SK-N-SH (cell line): ENCODE measurements around the gene RMC1. TPM values are rescaled to one million over a fixed set of nuclear protein-coding genes. Genes with fewer than 3 reads are reported as not detected.
A peak's percentile ranks its signal among the peaks of the same experiment; 100 is the strongest.

Experiments used
- CTCF ChIA-PET: fragments of 300-600, 350-600 bp; formaldehyde crosslinking; extraction: SDS; loops from one replicate; lab custom pipeline; 2021; lab: Yijun Ruan, JAX
- POLR2A ChIA-PET: fragments of 350-600 bp; sonication (Branson Sonifier 250); formaldehyde crosslinking; extraction: SDS; loops from one replicate; lab custom pipeline; 2020; ENCODE audit warnings: antibody characterized with exemption, inconsistent platforms; lab: Yijun Ruan, JAX
- DNase-seq: peaks from one replicate; pipeline ENCODE4 v3.0.0; 2012
- H2AFZ ChIP-seq: fragments of 200-600 bp; sonication (generic); 2 replicates; pipeline ENCODE4 v1.8.1; 2016; ENCODE audit warnings: antibody characterized with exemption, mild to moderate bottlenecking, low read depth
- H3F3A ChIP-seq: fragments of 200-600 bp; sonication (generic); replicated peaks from 2 replicates; pipeline ENCODE3; 2016; ENCODE audit warnings: antibody characterized with exemption, mild to moderate bottlenecking; ENCODE audit not compliant: insufficient read depth
- H3K27ac ChIP-seq, 2 experiments: fragments of 200-500 bp in 1 of 2; fragments of 200-600 bp in 1 of 2; sonication (Bioruptor generic) in 1 of 2; sonication (generic), shearing (Covaris generic) in 1 of 2; 2 replicates each; pipeline versions ENCODE4 v1.5.1 to v1.6.1; 2014 to 2016; ENCODE audit warnings: low read depth in 2 of 2, inconsistent platforms in 1 of 2, low read length in 1 of 2, mild to moderate bottlenecking in 1 of 2, mixed read lengths in 1 of 2
- H3K27me3 ChIP-seq: fragments of 200-600 bp; sonication (generic), shearing (Covaris generic); 2 replicates; pipeline ENCODE4 v1.6.1; 2016; ENCODE audit warnings: mixed run types; ENCODE audit not compliant: insufficient read depth
- H3K36me3 ChIP-seq, 2 experiments: fragments of 200-500 bp in 1 of 2; fragments of 200-600 bp in 1 of 2; sonication (Bioruptor generic) in 1 of 2; sonication (generic) in 1 of 2; replicated peaks in 1 of 2; 2 replicates each; pipeline versions ENCODE3 to v1.5.1; 2014 to 2016; ENCODE audit warnings: low read length in 1 of 2, mild to moderate bottlenecking in 1 of 2; ENCODE audit not compliant: insufficient read depth in 2 of 2, control insufficient read depth in 1 of 2
- H3K4me1 ChIP-seq, 2 experiments: fragments of 200-500 bp in 1 of 2; fragments of 200-600 bp in 1 of 2; sonication (Bioruptor generic) in 1 of 2; sonication (generic), shearing (Covaris generic) in 1 of 2; 2 replicates each; pipeline versions ENCODE4 v1.5.1 to v1.6.1; 2014 to 2016; ENCODE audit warnings: low read depth in 1 of 2, low read length in 1 of 2, mixed run types in 1 of 2; ENCODE audit not compliant: insufficient read depth in 2 of 2, control insufficient read depth in 1 of 2
- H3K4me2 ChIP-seq: fragments of 200-600 bp; sonication (generic), shearing (Covaris generic); 2 replicates; pipeline ENCODE4 v1.6.1; 2017; ENCODE audit warnings: mixed run types
- H3K4me3 ChIP-seq, 2 experiments: fragments of 200-500 bp in 1 of 2; fragments of 200-600 bp in 1 of 2; sonication (Bioruptor generic) in 1 of 2; sonication (generic), shearing (Covaris generic) in 1 of 2; 2 replicates each; pipeline versions ENCODE4 v1.5.1 to v1.8.1; 2014 to 2016; ENCODE audit warnings: low read depth in 2 of 2, inconsistent platforms in 1 of 2, low read length in 1 of 2, mild to moderate bottlenecking in 1 of 2, mixed read lengths in 1 of 2, moderate library complexity in 1 of 2
- H3K79me2 ChIP-seq: fragments of 200-600 bp; sonication (generic); 2 replicates; pipeline ENCODE4 v1.8.1; 2017; ENCODE audit warnings: mild to moderate bottlenecking; ENCODE audit not compliant: insufficient read depth
- H3K9ac ChIP-seq: fragments of 200-600 bp; sonication (generic); 2 replicates; pipeline ENCODE4 v1.6.1; 2017; ENCODE audit warnings: mixed run types
- H3K9me2 ChIP-seq: fragments of 200-600 bp; sonication (generic); 2 replicates; pipeline ENCODE4 v1.6.1; 2017; ENCODE audit warnings: mixed run types
- H3K9me3 ChIP-seq: fragments of 200-600 bp; sonication (generic); 2 replicates; pipeline ENCODE4 v1.6.1; 2017; ENCODE audit warnings: mixed run types, mild to moderate bottlenecking, moderate library complexity
- H4K20me1 ChIP-seq: fragments of 200-600 bp; sonication (generic); 2 replicates; pipeline ENCODE4 v1.6.1; 2017; ENCODE audit warnings: mild to moderate bottlenecking, mixed run types; ENCODE audit not compliant: insufficient read depth
- EP300 ChIP-seq, 2 experiments: IDR thresholded peaks; 2 replicates each; pipeline versions ENCODE4 v1.4.0 to v1.6.1; 2012; ENCODE audit warnings: borderline replicate concordance in 1 of 2, low read depth in 1 of 2, low read length in 1 of 2
- EZH2phosphoT487 ChIP-seq: fragments of 200-600 bp; sonication (generic); IDR thresholded peaks from 2 replicates; pipeline ENCODE4 v1.6.1; 2017; ENCODE audit warnings: low read depth, mixed run types, mild to moderate bottlenecking, antibody characterized with exemption, moderate library complexity, borderline replicate concordance
- FOXJ3 ChIP-seq: sonication (generic); formaldehyde crosslinking; IDR thresholded peaks from 2 replicates; pipeline ENCODE4 v1.5.1; 2020; ENCODE audit warnings: mild to moderate bottlenecking, missing genetic modification reagents
- GATA2 ChIP-seq: sonication (generic); formaldehyde crosslinking; IDR thresholded peaks from 2 replicates; pipeline ENCODE4 v1.5.0; 2020; ENCODE audit warnings: mild to moderate bottlenecking, missing genetic modification reagents
- JUND ChIP-seq: IDR thresholded peaks from 2 replicates; pipeline ENCODE4 v1.4.0; 2012
- MEF2A ChIP-seq: IDR thresholded peaks from 2 replicates; pipeline ENCODE4 v1.4.0; 2012; ENCODE audit warnings: low read depth, borderline replicate concordance
- MXI1 ChIP-seq: IDR thresholded peaks from 2 replicates; pipeline ENCODE4 v1.6.1; 2012; ENCODE audit warnings: mild to moderate bottlenecking, low read depth, low read length, improper control_type of control experiment
- NRF1 ChIP-seq: IDR thresholded peaks from 2 replicates; pipeline ENCODE4 v1.6.1; 2012; ENCODE audit warnings: low read depth, mild to moderate bottlenecking, low read length
- POLR2AphosphoS5 ChIP-seq: IDR thresholded peaks from 2 replicates; pipeline ENCODE4 v1.6.1; 2012; ENCODE audit warnings: low read depth, low read length
- RAD21 ChIP-seq: IDR thresholded peaks from 2 replicates; pipeline ENCODE4 v1.6.1; 2012; ENCODE audit warnings: mild to moderate bottlenecking, low read length
- RFX5 ChIP-seq: IDR thresholded peaks from 2 replicates; pipeline ENCODE4 v1.6.1; 2012; ENCODE audit warnings: mild to moderate bottlenecking, improper control_type of control experiment, low read length
- RXRA ChIP-seq: IDR thresholded peaks from 2 replicates; pipeline ENCODE4 v1.4.0; 2012; ENCODE audit warnings: low read depth, mild to moderate bottlenecking, borderline replicate concordance
- WGBS: methylation state at CpG from one replicate; pipeline ENCODE4 v1.1.6; 2017; ENCODE audit warnings: low lambda C conversion rate; 5-methylcytosine and 5-hydroxymethylcytosine counted together
- polyA plus RNA-seq, 3 experiments: library from polyadenylated mRNA; depleted of rRNA; stranded (reverse); fragments of >200 nt; gene quantifications; 2 replicates each; pipeline ENCODE4 v1.2.3, GENCODE V29; 2012
- TF ChIP-seq, protein P1 (sequence below): fragments of 200-600 bp; sonication (generic); IDR thresholded peaks from 2 replicates; pipeline ENCODE4 v1.6.1; 2017; ENCODE audit warnings: antibody characterized with exemption, mild to moderate bottlenecking, moderate library complexity
- TF ChIP-seq, protein P2 (sequence below): IDR thresholded peaks from 2 replicates; pipeline ENCODE4 v1.4.0; 2012; ENCODE audit warnings: low read depth
- TF ChIP-seq, protein P3 (sequence below): IDR thresholded peaks from 2 replicates; pipeline ENCODE4; 2012

Gene RMC1
- polyA plus RNA-seq, 1 of the 3 experiments (the other 2 are of a cell fraction), result 26.4 TPM

DNA sequence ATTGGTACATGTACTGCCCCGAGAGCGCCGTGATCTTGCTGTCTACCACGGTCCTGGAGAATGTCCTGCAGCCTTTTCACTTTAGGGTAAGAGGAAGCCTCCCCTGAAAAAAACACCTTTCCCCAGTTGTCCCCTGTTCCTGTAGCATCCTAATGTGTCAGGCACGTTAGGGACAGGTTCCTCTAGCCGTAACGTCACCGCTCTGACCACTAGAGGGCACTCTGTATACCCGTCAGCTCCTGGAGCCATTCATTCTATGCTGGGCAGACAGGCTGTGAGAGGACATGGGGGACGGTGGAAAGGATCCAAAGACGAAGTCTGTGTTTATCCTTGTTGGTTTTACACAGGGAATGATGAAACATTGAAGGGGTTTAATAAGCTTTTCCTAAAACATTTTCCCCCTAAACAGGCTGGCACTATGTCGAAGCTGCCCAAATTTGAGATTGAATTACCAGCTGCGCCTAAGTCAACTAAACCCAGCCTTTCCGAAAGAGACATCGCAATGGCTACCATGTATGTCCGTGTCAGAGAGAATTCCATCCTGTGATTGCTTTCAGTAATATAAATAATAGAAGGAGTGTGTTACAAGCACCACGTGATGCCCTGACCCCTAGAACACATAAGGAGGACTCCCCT is 12.7 kb downstream of the RMC1 start (continued):
- TF ChIP-seq GATA2 (CRISPR knock-in tag) (no peak), POLR2AphosphoS5 (no peak), RAD21 (peak; percentile 79)

DNA sequence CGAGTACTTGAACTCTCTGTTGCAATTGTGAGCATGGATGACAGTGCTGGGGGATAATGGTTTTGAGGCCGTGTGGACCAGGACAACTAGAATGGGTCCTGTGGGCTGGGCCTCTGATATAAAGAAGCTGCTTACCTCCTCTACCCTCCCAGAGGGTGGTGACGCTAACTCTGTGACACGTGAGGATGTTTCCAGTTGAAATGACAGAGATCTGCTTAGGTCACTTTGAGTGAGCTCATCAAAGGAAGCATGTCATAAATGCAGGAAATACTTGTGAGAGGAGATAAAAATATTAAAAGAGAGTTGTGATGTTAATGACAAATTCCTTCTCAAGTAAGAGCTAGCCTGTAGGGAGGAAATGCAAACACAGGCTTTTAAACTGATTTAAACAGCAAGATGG is 16.4 kb downstream of the RMC1 start:
- H3K4me1 ChIP-seq, result no peaks in the 10 kb centered on the region
- ChIA-PET CTCF (interaction anchor here (1.4 to 4.0 kb wide), 3 partner anchors 14 to 292 kb away, joined by 3 to 22 read pairs (median 3); no protein-coding TSS in a partner anchor), POLR2A (no interaction called here)
- TF ChIP-seq MEF2A (no peak), EP300 (IDR thresholded peaks at IDR 0.05; ENCODE audit: borderline replicate concordance in 1 of 2, low read depth in 1 of 2, low read length in 1 of 2) (no peak), RXRA (no peak), NRF1 (no peak), MXI1 (no peak), JUND (no peak), RFX5 (no peak), EZH2phosphoT487 (no peak), FOXJ3 (CRISPR knock-in tag) (no peak)
- TF ChIP-seq, protein P1, sequence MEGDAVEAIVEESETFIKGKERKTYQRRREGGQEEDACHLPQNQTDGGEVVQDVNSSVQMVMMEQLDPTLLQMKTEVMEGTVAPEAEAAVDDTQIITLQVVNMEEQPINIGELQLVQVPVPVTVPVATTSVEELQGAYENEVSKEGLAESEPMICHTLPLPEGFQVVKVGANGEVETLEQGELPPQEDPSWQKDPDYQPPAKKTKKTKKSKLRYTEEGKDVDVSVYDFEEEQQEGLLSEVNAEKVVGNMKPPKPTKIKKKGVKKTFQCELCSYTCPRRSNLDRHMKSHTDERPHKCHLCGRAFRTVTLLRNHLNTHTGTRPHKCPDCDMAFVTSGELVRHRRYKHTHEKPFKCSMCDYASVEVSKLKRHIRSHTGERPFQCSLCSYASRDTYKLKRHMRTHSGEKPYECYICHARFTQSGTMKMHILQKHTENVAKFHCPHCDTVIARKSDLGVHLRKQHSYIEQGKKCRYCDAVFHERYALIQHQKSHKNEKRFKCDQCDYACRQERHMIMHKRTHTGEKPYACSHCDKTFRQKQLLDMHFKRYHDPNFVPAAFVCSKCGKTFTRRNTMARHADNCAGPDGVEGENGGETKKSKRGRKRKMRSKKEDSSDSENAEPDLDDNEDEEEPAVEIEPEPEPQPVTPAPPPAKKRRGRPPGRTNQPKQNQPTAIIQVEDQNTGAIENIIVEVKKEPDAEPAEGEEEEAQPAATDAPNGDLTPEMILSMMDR, result no peak
- TF ChIP-seq, protein P2, sequence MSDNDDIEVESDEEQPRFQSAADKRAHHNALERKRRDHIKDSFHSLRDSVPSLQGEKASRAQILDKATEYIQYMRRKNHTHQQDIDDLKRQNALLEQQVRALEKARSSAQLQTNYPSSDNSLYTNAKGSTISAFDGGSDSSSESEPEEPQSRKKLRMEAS, result no peak
- TF ChIP-seq, protein P3, sequence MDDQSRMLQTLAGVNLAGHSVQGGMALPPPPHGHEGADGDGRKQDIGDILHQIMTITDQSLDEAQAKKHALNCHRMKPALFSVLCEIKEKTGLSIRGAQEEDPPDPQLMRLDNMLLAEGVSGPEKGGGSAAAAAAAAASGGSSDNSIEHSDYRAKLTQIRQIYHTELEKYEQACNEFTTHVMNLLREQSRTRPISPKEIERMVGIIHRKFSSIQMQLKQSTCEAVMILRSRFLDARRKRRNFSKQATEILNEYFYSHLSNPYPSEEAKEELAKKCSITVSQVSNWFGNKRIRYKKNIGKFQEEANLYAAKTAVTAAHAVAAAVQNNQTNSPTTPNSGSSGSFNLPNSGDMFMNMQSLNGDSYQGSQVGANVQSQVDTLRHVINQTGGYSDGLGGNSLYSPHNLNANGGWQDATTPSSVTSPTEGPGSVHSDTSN, result no peak
- DNase-seq, result no peak
- no peaks in the 10 kb centered on the region for H4K20me1 ChIP-seq
- no peaks in the 10 kb centered on the region for H3K9me3 ChIP-seq
- no peaks in the 10 kb centered on the region for H3K9me2 ChIP-seq
- H3K4me2 ChIP-seq, result no peak overlapping the region
- no peaks in the 10 kb centered on the region for H3K27me3 ChIP-seq
- H3K4me3 ChIP-seq, result no peak overlapping the region
- 89% methylated on average over 4 of the region's 4 CpGs for WGBS
- H3F3A ChIP-seq, result peaks cover 4% of the 10 kb centered on the region
- H3K27ac ChIP-seq, result no peak overlapping the region; a peak in 1 of 4 replicates
- no peaks in the 10 kb centered on the region; the same call in 1 of the 2 replicates for H3K79me2 ChIP-seq
- H2AFZ ChIP-seq, result no peak overlapping the region
- peaks cover 64 to 68% of the 10 kb centered on the region in 2 experiments for H3K36me3 ChIP-seq
- no peak overlapping the region for H3K9ac ChIP-seq
